GM18951 (cell line): ENCODE results near the gene FAM107B.

Source experiments
- POLR2A ChIP-seq: IDR thresholded peaks from 4 replicates; pipeline ENCODE4 v1.6.1; 2011; ENCODE audit warnings: mild to moderate bottlenecking; ENCODE audit not compliant: insufficient read length, insufficient read depth; ENCODE audit errors: extremely low read depth
- in situ Hi-C: fragments of 300-500 bp; cut with MboI; formaldehyde crosslinking; loops from one replicate; pipeline ENCODE4 v1.12.0; 2022; ENCODE audit warnings: low sequenced_read_pairs, mixed read lengths, inconsistent platforms; ENCODE audit not compliant: unreplicated experiment

The FAM107B gene

GRCh38 chr10:14579405-14579804, 195.3 kb downstream of the FAM107B start:
- in situ Hi-C loops: no loop called here
- TF ChIP-seq POLR2A: no peak

- in situ Hi-C loops: no loop called here
- no peak for TF ChIP-seq POLR2A
Observed at GRCh38 chr10:14578060-14578952, 196.4 kb downstream of the FAM107B start.

- TF ChIP-seq POLR2A: no peak
- in situ Hi-C loops: no loop called here
Observed at GRCh38 chr10:14574885-14575284, 199.8 kb downstream of the FAM107B start.

GRCh38 chr10:14574291-14574690, 200.4 kb downstream of the FAM107B start:
- in situ Hi-C loops: no loop called here
- TF ChIP-seq POLR2A: no peak

- in situ Hi-C loops: no loop called here
Observed at GRCh38 chr10:14573666-14574261, 200.9 kb downstream of the FAM107B start.

GRCh38 chr10:14572811-14573210, 201.9 kb downstream of the FAM107B start:
- in situ Hi-C loops: no loop called here
- no peak for TF ChIP-seq POLR2A

More at GRCh38 chr10:14573666-14574261, 200.9 kb downstream of the FAM107B start:
- no peak for TF ChIP-seq POLR2A

GRCh38 chr10:14571866-14572507, 202.7 kb downstream of the FAM107B start:
- TF ChIP-seq POLR2A: no peak
- in situ Hi-C loops: no loop called here

- in situ Hi-C loops: no loop called here
- TF ChIP-seq POLR2A: no peak
Observed at GRCh38 chr10:14570800-14571199, 203.9 kb downstream of the FAM107B start.

- TF ChIP-seq POLR2A: no peak
- in situ Hi-C loops: no loop called here
Observed at GRCh38 chr10:14569274-14570060, 205.2 kb downstream of the FAM107B start.

GRCh38 chr10:14567421-14567820, 207.3 kb downstream of the FAM107B start:
- no peak for TF ChIP-seq POLR2A
- in situ Hi-C loops: no loop called here

- in situ Hi-C loops: no loop called here
- no peak for TF ChIP-seq POLR2A
Observed at GRCh38 chr10:14566498-14566897, 208.2 kb downstream of the FAM107B start.

GRCh38 chr10:14565199-14565598, 209.5 kb downstream of the FAM107B start:
- no peak for TF ChIP-seq POLR2A
- in situ Hi-C loops: no loop called here

GRCh38 chr10:14564268-14564744, 210.4 kb downstream of the FAM107B start:
- TF ChIP-seq POLR2A: no peak
- in situ Hi-C loops: no loop called here
